ENCODE results near the gene ZNF460. TPM values are rescaled to one million over a fixed set of nuclear protein-coding genes. Genes with fewer than 3 reads are reported as not detected.

The ZNF460 gene
- total RNA-seq, 1 donor from 2014 or later = 122 TPM

DNA sequence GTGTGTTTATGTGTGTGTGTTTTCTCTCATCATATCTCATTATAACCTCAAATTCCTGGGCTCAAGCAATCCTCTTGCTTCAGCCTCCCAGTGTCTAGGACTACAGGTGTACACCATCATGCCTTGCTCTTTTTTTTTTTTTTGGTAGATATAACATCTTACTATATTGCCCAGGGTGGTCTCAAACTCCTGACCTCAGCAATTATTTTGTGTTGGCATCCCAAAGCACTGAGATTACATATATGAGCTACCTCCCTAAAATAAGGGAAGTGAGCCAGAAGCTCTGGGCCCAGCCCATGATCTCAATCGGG lies 39.5 kb downstream of the ZNF460 start:
- peaks cover 4% of the 10 kb centered on the region for H3K36me3 ChIP-seq (ENCODE audit: control insufficient read depth, insufficient read depth, low read length)
- TF ChIP-seq, protein P1, sequence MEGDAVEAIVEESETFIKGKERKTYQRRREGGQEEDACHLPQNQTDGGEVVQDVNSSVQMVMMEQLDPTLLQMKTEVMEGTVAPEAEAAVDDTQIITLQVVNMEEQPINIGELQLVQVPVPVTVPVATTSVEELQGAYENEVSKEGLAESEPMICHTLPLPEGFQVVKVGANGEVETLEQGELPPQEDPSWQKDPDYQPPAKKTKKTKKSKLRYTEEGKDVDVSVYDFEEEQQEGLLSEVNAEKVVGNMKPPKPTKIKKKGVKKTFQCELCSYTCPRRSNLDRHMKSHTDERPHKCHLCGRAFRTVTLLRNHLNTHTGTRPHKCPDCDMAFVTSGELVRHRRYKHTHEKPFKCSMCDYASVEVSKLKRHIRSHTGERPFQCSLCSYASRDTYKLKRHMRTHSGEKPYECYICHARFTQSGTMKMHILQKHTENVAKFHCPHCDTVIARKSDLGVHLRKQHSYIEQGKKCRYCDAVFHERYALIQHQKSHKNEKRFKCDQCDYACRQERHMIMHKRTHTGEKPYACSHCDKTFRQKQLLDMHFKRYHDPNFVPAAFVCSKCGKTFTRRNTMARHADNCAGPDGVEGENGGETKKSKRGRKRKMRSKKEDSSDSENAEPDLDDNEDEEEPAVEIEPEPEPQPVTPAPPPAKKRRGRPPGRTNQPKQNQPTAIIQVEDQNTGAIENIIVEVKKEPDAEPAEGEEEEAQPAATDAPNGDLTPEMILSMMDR (IDR thresholded peaks at IDR 0.05; ENCODE audit: insufficient read depth, low read length, poor library complexity, severe bottlenecking) = no peak
- no peak for DNase-seq (ENCODE audit: low read depth)

DNA sequence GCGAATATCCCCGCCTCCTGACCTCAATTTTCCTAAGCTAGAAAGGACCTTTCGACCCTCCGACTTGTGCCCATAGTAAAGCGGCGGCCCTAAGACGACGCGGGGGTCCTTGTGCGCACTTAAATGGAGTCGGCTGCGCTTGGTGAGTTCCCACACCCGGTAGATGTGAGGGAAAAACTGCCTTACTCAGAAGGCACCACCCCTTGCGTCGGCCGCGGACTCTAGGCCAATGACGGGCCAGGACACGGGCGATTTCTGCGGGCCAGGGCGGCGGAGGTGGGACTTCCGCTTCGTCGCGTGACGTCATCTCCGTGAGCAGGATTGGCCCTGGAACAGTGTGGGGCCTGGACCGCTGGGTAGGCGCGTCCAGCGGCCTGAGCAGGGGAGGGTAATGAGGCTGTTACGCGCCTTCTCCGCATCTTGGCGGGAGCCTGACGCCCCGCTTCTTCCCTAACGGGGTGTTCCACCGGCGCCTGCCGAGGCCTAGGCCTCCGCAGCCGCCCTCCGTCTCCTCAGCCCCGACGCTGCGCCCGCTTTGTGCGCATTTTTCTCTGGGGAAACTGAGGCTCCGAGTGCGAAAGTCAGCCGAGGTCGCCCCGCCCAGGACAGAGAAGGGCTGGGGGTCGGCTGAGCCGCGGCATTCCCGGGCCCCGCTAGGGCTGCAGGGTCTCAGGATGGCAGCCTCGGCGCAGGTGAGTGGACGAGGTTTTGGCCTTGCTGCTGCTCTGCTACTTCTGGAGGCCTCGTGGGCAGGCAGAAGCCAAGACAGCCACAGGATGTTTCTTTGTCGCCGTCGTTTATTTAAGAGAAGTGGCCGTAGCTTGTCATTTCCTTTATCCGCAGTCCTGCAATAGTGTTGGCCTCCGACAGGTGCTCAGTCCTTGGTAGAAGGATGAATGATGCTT lies 40.1 kb downstream of the ZNF460 start, which contains the start of gene ZNF543:
Gene ZNF543 (plus strand): TSS at position 293 of the 905 bp plus-strand sequence. CDS start 382 bp downstream, at position 675.
- peak; percentile 70 for DNase-seq (ENCODE audit: low read depth)
- Histone ChIP-seq H3K4me3 (ENCODE audit: low read depth, low read length) (peak within 1 kb of the TSS; percentile 76), H3K36me3 (ENCODE audit: control insufficient read depth, insufficient read depth, low read length) (peaks cover 4% of the 10 kb centered on the region), H3K27me3 (ENCODE audit: control insufficient read depth, insufficient read depth, low read length) (peaks cover 10% of the 10 kb centered on the region)
- TF ChIP-seq, protein P1 (IDR thresholded peaks at IDR 0.05; ENCODE audit: insufficient read depth, low read length, poor library complexity, severe bottlenecking) = no peak

More for the DNA sequence above, 39.5 kb downstream of the ZNF460 start:
- peaks cover 10% of the 10 kb centered on the region for H3K27me3 ChIP-seq (ENCODE audit: control insufficient read depth, insufficient read depth, low read length)
- peak overlapping the region; percentile 76 for H3K4me3 ChIP-seq (ENCODE audit: low read depth, low read length)

DNA sequence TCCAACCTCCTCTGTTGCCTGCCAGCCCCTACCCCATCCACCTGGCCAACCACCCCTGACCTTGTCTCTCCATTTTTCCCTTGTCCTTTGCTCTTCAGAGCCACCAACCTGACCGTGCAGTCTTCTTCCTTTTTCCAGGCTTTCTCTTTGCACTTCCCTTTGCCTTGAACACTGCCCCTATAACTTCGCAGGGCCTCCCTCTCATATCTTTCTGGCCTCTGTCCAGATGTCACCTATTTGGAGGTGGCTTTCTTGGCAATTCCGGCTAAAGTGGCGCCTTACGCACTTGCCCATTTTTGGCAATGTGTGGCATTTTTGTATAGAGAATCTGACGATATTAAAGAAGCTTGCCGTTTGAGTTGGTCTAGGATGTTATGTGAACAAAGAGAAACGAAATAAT lies 40.8 kb downstream of the ZNF460 start:
- Histone ChIP-seq H3K27me3 (ENCODE audit: control insufficient read depth, insufficient read depth, low read length) (peaks cover 6% of the 10 kb centered on the region), H3K4me3 (ENCODE audit: low read depth, low read length) (peak overlapping the region; percentile 76), H3K36me3 (ENCODE audit: control insufficient read depth, insufficient read depth, low read length) (peaks cover 4% of the 10 kb centered on the region)
- TF ChIP-seq, protein P1 (IDR thresholded peaks at IDR 0.05; ENCODE audit: insufficient read depth, low read length, poor library complexity, severe bottlenecking) = no peak
- no peak for DNase-seq (ENCODE audit: low read depth)

DNA sequence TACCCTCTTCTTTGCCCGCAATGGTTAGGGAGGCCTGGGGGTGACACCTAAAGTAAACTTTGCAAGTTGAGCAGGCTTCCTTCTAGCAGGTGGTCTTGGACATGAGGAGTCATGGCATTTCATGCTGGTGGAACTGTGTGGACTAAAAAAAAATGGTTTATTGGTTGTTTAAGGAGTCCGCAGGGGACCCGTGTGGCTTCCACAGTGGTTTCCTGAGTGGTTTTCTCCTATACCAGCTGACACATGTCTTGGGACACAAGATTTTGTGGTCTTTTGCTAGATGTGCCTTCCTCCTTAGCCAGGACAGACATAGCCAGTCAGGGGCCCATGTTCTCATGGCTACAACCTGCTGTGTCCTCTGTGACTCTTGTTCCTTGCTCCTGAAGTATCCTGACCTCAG lies 41.5 kb downstream of the ZNF460 start:
- no peak for DNase-seq (ENCODE audit: low read depth)
- TF ChIP-seq, protein P1 (IDR thresholded peaks at IDR 0.05; ENCODE audit: insufficient read depth, low read length, poor library complexity, severe bottlenecking) = no peak
- Histone ChIP-seq H3K36me3 (ENCODE audit: control insufficient read depth, insufficient read depth, low read length) (peaks cover 4% of the 10 kb centered on the region), H3K27me3 (ENCODE audit: control insufficient read depth, insufficient read depth, low read length) (peaks cover 6% of the 10 kb centered on the region), H3K4me3 (ENCODE audit: low read depth, low read length) (no peak overlapping the region)

DNA sequence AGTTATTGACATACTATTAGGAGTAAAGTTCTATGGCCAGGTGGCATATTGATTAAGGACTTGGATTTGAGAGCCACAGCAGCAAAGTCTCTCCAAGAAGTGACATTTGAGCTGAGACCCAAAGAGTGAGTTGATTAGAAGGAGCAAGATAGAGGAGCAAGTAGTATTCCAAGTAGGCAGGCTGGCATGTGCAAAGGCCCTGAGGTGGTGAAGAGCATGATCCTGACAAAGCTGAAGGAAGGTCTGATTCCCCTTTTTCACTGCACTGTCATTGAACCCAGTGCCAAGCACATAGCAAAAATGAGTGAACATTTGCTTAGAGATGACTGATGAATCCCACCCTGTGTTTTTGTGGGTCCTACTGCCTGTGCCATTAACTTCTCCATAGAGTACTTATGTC lies 44.7 kb downstream of the ZNF460 start:
- H3K27me3 ChIP-seq (ENCODE audit: control insufficient read depth, insufficient read depth, low read length) = no peaks in the 10 kb centered on the region
- TF ChIP-seq, protein P1 (IDR thresholded peaks at IDR 0.05; ENCODE audit: insufficient read depth, low read length, poor library complexity, severe bottlenecking) = no peak
- peaks cover 9% of the 10 kb centered on the region for H3K36me3 ChIP-seq (ENCODE audit: control insufficient read depth, insufficient read depth, low read length)
- no peak overlapping the region for H3K4me3 ChIP-seq (ENCODE audit: low read depth, low read length)
- DNase-seq (ENCODE audit: low read depth) = no peak

All from kidney epithelial cell (primary cell).